ENCODE data around the gene EFTUD2.
A peak's percentile ranks its signal among the peaks of the same experiment; 100 is the strongest.
"Not testable (repeated sequence)": the region's sequence is repeated elsewhere in the genome, so short reads cannot be mapped to it uniquely, and the experiment has no call there.

The EFTUD2 gene

GRCh38 chr17:44899074-44899782 lies at the start of gene EFTUD2:
Gene EFTUD2, minus strand, starts transcription at chr17:44899445. Its CDS starts 4,924 bp downstream, at chr17:44894521.
- no peak for TF ChIP-seq CTCF (IDR thresholded peaks at IDR 0.05; ENCODE audit: extremely low read depth, insufficient read depth, missing control alignments)
- peak; percentile 93 for DNase-seq (ENCODE audit: low spot score)

GRCh38 chr17:44948315-44948795 lies 49.1 kb upstream of the EFTUD2 start:
- in situ Hi-C loops (cut with MboI; ENCODE audit: low pct_unique_long_range_greater_than_20kb, low sequenced_read_pairs, unreplicated experiment) = no loop called here
- TF ChIP-seq CTCF (IDR thresholded peaks at IDR 0.05; ENCODE audit: extremely low read depth, insufficient read depth, missing control alignments) = no peak
- no peak for DNase-seq (ENCODE audit: low spot score)

More at GRCh38 chr17:44899074-44899782, at the start of gene EFTUD2:
- in situ Hi-C loops (cut with MboI; ENCODE audit: low pct_unique_long_range_greater_than_20kb, low sequenced_read_pairs, unreplicated experiment) = no loop called here

- no peak for TF ChIP-seq CTCF (IDR thresholded peaks at IDR 0.05; ENCODE audit: extremely low read depth, insufficient read depth, missing control alignments)
- in situ Hi-C loops (cut with MboI; ENCODE audit: low pct_unique_long_range_greater_than_20kb, low sequenced_read_pairs, unreplicated experiment) = no loop called here
- DNase-seq (ENCODE audit: low spot score) = peak; percentile 98
These were observed 48.4 kb upstream of the EFTUD2 start, which contains the start of gene KIF18B for GRCh38 chr17:44947461-44948314. Gene KIF18B, minus strand, starts transcription at chr17:44947773. Its CDS starts 11,429 bp downstream, at chr17:44936344.

GRCh38 chr17:44945652-44946051 lies 46.4 kb upstream of the EFTUD2 start:
- in situ Hi-C loops (cut with MboI; ENCODE audit: low pct_unique_long_range_greater_than_20kb, low sequenced_read_pairs, unreplicated experiment); DNase-seq (ENCODE audit: low spot score): not testable (repeated sequence)

DNA sequence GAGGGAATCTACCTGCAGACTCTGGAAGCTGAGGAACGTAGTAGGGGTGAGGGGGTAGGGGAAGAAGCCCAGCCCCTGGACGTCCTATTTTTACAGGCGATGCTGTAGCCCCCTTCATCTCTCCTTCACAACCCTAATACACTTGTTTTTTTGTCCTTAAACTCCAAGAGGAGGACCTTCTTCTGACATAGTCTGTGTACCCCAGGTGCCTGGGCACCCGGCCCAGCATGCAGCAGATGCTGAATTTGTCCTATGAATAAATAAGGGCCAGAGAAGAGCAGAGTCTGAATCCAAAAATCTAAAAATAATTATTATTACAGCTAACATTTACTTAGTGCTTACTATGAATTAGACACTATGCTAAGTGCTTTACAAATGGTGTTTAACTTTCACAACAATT lies 43.2 kb upstream of the EFTUD2 start:
- in situ Hi-C loops (cut with MboI; ENCODE audit: low pct_unique_long_range_greater_than_20kb, low sequenced_read_pairs, unreplicated experiment) = no loop called here
- no peak for DNase-seq (ENCODE audit: low spot score)
- TF ChIP-seq CTCF (IDR thresholded peaks at IDR 0.05; ENCODE audit: extremely low read depth, insufficient read depth, missing control alignments) = no peak

- no peak for DNase-seq (ENCODE audit: low spot score)
- in situ Hi-C loops (cut with MboI; ENCODE audit: low pct_unique_long_range_greater_than_20kb, low sequenced_read_pairs, unreplicated experiment) = no loop called here
- no peak for TF ChIP-seq CTCF (IDR thresholded peaks at IDR 0.05; ENCODE audit: extremely low read depth, insufficient read depth, missing control alignments)
These were observed 42.6 kb upstream of the EFTUD2 start for GRCh38 chr17:44941712-44942331.
